Activated T-helper 1 cell treated with anti-CD3 and anti-CD28 coated beads, Interleukin-12 subunit alpha, Interleukin-12 subunit beta, Interleukin-2, Interleukin-4 antibody, amounts not matched to agents 30 ng/mL and 10 ng/mL and 1 ng/mL, durations not matched to agents 14 hours and 24 hours and 36 hours (primary cell): Measurements from ENCODE around the gene ARHGAP28. TPM values are rescaled to one million over a fixed set of nuclear protein-coding genes. Genes with fewer than 3 reads are reported as not detected.

Source experiments
- DNase-seq: peaks from one replicate; pipeline ENCODE4 v3.0.0; 2021; ENCODE audit warnings: low spot score
- H3K27ac Mint-ChIP-seq: one replicate; pipeline ENCODE4 v1.8.0; 2021; ENCODE audit warnings: mild to moderate bottlenecking, mixed read lengths
- H3K27me3 Mint-ChIP-seq: one replicate; pipeline ENCODE4 v1.8.0; 2022; ENCODE audit warnings: mild to moderate bottlenecking, moderate library complexity, mixed read lengths; ENCODE audit not compliant: insufficient read depth
- H3K36me3 Mint-ChIP-seq: one replicate; pipeline ENCODE4 v1.8.0; 2021; ENCODE audit warnings: low read depth, mixed read lengths
- H3K4me1 Mint-ChIP-seq: one replicate; pipeline ENCODE4 v1.8.0; 2021; ENCODE audit warnings: low read depth, mixed read lengths
- H3K4me3 Mint-ChIP-seq: one replicate; pipeline ENCODE4 v1.8.0; 2021; ENCODE audit warnings: mild to moderate bottlenecking, moderate library complexity, mixed read lengths
- H3K9me3 Mint-ChIP-seq: one replicate; pipeline ENCODE4 v1.8.0; 2021; ENCODE audit warnings: mixed read lengths
- intact Hi-C: fragments of 100-400 bp; cut with micrococcal nuclease; formaldehyde crosslinking; loops from one replicate; pipeline ENCODE4 v1.15.1; 2024
- total RNA-seq: library from RNA; stranded (reverse); gene quantifications from 2 replicates; pipeline ENCODE4 v1.2.3, GENCODE V29; 2022

ARHGAP28 gene, protein sequence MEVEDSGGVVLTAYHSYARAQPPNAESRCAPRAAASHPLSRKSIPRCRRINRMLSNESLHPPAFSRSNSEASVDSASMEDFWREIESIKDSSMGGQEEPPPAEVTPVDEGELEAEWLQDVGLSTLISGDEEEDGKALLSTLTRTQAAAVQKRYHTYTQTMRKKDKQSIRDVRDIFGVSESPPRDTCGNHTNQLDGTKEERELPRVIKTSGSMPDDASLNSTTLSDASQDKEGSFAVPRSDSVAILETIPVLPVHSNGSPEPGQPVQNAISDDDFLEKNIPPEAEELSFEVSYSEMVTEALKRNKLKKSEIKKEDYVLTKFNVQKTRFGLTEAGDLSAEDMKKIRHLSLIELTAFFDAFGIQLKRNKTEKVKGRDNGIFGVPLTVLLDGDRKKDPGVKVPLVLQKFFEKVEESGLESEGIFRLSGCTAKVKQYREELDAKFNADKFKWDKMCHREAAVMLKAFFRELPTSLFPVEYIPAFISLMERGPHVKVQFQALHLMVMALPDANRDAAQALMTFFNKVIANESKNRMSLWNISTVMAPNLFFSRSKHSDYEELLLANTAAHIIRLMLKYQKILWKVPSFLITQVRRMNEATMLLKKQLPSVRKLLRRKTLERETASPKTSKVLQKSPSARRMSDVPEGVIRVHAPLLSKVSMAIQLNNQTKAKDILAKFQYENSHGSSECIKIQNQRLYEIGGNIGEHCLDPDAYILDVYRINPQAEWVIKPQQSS
- not detected in 2 replicates for total RNA-seq

DNA sequence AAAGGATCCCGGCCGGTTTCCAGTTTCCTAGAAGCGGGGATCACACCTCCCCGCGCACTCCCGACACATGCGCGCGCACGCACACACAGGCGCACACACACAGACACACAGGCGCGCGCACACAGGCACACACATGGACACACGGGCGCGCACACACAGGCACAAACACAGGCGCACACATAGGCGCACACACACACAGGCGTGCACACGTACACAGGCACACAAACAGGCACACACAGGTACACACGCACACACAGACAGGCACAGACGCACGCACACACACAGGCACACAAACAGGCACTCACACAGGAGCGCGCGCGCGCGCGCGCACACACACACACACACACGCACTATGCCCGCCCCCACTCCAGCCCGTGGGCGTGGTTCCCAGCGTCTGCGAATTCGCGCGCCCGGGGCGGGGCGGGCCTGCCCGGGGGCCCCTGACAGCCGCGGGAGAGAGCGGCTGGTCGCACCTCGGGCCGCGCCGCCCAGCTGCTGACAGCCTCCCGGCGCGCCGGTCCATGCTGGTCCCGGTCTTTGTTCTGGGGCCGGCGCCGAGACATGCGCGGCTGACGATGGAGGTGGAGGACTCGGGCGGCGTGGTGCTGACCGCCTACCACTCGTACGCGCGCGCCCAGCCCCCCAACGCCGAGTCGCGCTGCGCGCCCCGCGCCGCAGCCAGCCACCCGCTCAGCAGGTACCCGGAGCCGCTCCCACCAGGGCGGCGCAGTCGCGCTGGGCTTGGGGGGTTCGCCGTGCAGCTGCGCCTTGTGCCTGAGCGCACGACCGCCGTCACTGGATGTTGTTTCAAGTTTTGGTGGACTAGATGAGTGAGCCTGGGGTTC is at the start of gene ARHGAP28:
TSS of gene ARHGAP28 (plus strand) at position 470 of the 845 bp plus-strand sequence. CDS start at position 576, 106 bp downstream.
- Mint-ChIP-seq H3K36me3 (no peaks in the 10 kb centered on the region), H3K4me3 (peak within 1 kb of the TSS; percentile 75), H3K27me3 (peaks cover 30% of the 10 kb centered on the region), H3K4me1 (no peaks in the 10 kb centered on the region), H3K9me3 (peaks cover 6% of the 10 kb centered on the region), H3K27ac (no peak within 1 kb of the TSS)
- no peak for DNase-seq
- intact Hi-C loops: no loop called here

DNA sequence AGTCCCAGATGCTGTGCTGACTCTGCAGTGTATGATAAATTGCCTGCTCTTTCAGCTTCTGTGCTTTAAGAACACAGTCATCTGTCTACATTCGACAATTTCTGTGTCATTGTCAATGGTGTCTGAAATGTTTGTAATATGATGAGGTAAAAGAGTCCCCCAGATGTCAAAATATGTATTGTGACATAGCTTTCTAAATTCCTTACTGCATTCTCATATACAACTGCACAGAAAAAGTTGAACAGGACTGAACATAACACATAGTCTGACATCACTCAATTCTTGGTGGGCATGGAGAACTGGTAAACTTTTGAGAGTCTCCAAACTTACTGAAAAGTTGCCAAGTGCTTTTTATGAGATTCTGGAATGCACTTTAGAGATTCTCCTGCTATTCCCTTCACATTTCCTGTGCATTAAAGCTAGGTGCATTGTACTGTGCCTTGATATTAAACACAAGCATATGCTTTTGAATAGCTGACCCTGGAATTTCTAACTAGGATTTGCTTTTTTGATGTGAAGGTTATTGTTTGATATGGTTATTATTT is 48.1 kb upstream of the ARHGAP28 start:
- intact Hi-C loops: no loop called here
- Mint-ChIP-seq H3K36me3 (no peaks in the 10 kb centered on the region), H3K27me3 (no peaks in the 10 kb centered on the region), H3K27ac (no peak overlapping the region), H3K9me3 (peaks cover 7% of the 10 kb centered on the region), H3K4me3 (no peak overlapping the region), H3K4me1 (no peaks in the 10 kb centered on the region)
- no peak for DNase-seq

DNA sequence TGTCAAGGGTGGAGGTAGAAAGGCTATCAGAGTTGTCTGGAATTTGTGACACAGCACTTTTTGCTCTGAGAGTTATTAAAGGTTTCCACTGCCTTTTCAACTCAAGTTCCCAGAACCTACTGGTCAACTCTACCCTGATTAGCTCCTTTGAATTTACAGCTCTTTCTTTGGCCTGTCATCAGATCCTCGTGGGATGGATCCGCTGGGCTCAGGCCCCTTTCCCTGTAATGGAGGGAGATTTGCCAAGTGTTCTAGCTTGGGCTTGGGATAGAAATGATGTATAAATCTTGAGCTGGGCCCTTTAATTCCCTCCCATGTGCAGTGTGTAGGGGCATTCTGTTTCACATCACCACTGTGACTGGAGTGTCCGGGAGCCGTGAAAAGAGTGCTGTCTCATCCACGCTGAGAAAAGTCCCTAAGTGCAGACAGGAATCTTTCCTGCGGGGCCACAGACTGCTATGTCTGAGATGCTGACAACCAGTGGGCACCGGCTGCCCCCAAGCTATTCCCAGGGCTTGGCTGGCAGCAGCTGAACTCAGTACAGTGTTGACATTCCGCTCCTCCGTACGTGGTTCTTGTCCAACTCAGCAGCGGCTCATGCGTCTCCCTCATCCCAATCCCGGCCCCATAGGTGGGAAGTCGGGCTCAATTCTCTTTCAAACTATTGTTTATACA is 46.9 kb upstream of the ARHGAP28 start:
- intact Hi-C loops: no loop called here
- Mint-ChIP-seq H3K4me3 (no peak overlapping the region), H3K9me3 (peaks cover 7% of the 10 kb centered on the region), H3K27ac (no peak overlapping the region), H3K36me3 (no peaks in the 10 kb centered on the region), H3K4me1 (no peaks in the 10 kb centered on the region), H3K27me3 (no peaks in the 10 kb centered on the region)
- no peak for DNase-seq

DNA sequence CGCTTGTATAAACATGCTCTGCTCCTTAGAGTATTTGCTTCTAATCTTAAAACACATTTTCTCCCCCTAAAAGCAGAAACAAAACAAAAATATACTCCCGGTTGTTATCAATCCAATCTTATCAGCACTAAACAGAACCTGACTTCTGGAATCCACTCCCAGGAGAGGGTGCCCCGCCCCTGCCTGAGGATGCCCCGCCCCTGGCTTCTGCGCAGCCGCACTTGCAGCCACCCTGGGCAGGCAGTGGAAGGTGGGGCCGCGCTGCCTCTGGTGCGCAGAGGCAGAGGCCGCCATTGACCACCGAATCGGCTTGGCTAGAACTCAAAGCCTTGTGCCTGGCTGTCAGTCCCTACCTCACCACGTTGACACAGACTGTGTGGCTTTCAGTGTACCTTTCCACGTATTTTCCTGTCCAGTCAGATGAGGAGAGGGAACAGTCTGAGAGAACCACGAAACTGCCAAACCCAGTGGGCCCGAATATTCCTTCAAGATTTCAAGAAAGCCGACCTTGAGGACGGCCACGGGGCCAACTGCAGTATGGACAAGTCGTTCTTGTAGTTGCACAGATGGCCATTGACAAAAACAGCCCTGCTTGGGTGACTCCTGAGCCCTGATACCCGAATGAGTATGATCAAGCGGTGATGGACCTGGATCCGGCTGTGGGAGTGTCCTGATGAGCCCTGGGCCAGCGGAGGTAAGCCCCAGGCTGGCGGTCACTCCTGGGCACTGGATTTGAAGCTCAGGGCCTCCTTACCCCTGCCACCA is 46.2 kb upstream of the ARHGAP28 start:
- no peak for DNase-seq
- Mint-ChIP-seq H3K9me3 (peaks cover 7% of the 10 kb centered on the region), H3K27ac (no peak overlapping the region), H3K4me1 (no peaks in the 10 kb centered on the region), H3K27me3 (no peaks in the 10 kb centered on the region), H3K4me3 (no peak overlapping the region), H3K36me3 (no peaks in the 10 kb centered on the region)
- intact Hi-C loops: no loop called here

DNA sequence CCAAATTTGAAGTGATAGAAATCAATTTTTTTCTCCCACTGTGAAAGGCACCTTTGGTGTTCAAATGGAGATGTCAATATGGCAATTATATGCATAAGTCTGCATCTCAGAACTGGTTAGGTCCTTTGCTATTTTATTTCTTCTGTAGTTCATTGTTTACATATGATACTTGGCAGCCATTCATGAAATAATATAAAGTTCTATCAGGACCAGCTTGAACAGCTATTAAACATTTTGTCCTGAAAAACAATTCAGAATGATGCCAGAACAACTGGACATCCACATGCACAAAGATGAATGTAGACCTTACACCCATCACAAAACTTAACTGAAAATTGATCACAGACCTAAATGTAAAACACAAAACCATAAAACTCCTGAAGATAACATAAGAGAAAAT is 41.8 kb upstream of the ARHGAP28 start:
- Mint-ChIP-seq H3K27ac (no peak overlapping the region), H3K9me3 (peaks cover 7% of the 10 kb centered on the region), H3K4me3 (no peak overlapping the region), H3K36me3 (no peaks in the 10 kb centered on the region), H3K4me1 (no peaks in the 10 kb centered on the region), H3K27me3 (no peaks in the 10 kb centered on the region)
- intact Hi-C loops: no loop called here
- DNase-seq: no peak

DNA sequence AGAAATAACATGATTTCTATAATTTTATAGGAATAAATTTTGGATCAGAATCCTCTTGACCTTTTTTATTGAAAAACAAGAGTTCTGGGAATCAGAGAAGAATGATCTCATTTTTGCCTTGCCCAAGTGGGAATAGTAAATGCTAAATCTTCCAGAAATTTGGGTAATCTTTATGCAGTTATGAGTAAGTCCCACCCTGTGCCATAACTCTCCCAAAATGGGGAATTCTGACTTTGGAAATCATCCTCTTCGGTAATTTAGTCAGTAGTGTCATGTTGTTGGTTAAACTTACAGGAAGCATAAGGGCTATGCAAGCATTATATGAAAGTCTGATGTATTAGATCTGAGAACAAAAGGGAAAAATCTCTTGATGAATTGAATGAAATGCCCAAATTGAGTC is 20.6 kb upstream of the ARHGAP28 start:
- no peak for DNase-seq
- intact Hi-C loops: no loop called here
- Mint-ChIP-seq H3K9me3 (peaks cover 5% of the 10 kb centered on the region), H3K27ac (no peak overlapping the region), H3K36me3 (no peaks in the 10 kb centered on the region), H3K27me3 (no peaks in the 10 kb centered on the region), H3K4me1 (no peaks in the 10 kb centered on the region), H3K4me3 (no peak overlapping the region)

DNA sequence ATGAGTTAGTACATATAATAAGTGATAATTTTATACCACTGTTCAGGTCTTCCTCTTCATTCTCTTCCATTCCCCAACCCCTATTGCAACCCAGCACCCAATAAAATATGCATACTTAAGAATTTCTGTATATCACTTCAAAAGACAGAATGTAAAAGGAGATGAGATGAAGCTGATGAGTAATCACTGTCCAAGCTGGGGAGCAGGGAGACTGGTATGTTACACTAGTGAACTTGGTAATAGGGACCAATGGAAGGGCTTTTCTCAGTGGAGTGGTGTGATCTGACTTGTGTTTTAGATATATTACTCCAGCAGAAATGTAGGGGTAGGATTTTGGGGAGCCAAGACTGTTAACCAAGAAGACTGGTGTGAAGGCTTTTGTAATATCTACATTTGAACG is 18.0 kb upstream of the ARHGAP28 start:
- H3K27ac Mint-ChIP-seq: no peak overlapping the region

DNA sequence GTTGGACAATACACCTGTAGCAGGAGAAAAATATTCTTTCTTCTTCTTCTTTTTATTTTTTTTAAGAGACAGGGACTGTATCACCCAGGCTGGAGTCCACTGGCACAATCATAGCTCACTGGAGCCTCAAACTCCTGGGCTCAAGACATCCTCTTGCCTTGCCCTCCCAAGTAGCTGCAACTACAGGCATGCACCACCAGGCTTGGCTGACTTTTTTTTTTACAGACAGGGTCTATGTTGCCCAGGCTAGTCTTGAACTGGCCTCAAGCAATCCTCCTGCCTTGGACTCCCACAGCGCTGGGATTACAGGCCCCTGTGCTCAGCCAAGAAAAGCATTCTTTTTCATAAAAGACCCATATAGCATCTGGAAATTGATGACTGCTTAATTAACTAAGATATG is 17.1 kb upstream of the ARHGAP28 start:
- H3K27me3 Mint-ChIP-seq: no peaks in the 10 kb centered on the region
- H3K36me3 Mint-ChIP-seq: no peaks in the 10 kb centered on the region
- no peak overlapping the region for H3K4me3 Mint-ChIP-seq
- no peaks in the 10 kb centered on the region for H3K9me3 Mint-ChIP-seq
- DNase-seq: no peak
- H3K27ac Mint-ChIP-seq: no peak overlapping the region
- H3K4me1 Mint-ChIP-seq: no peaks in the 10 kb centered on the region
- intact Hi-C loops: no loop called here

More for the DNA sequence above, 18.0 kb upstream of the ARHGAP28 start:
- peaks cover 5% of the 10 kb centered on the region for H3K9me3 Mint-ChIP-seq
- no peak overlapping the region for H3K4me3 Mint-ChIP-seq
- no peaks in the 10 kb centered on the region for H3K36me3 Mint-ChIP-seq
- no peaks in the 10 kb centered on the region for H3K27me3 Mint-ChIP-seq
- DNase-seq: no peak
- intact Hi-C loops: no loop called here
- H3K4me1 Mint-ChIP-seq: no peaks in the 10 kb centered on the region

DNA sequence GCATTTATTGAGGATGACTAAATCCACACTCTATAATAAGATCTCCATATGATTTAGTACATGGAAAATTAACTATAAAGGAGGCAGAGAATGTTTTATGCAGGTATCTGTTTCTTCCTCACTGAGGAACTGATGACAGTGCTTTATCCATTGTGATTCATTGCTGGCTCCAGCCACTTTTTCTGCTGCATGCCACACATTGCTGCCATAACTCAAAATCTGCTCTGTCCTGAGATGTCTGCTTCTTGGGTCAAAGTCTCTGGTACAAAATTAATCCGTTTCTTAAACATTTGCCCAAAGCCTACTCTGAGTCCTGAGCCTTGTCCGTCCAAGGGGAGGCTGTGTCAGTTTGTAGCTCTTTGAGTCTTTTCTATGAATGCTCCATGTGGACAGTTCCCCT is 15.5 kb upstream of the ARHGAP28 start:
- no peak overlapping the region for H3K4me3 Mint-ChIP-seq
- intact Hi-C loops: no loop called here
- no peaks in the 10 kb centered on the region for H3K4me1 Mint-ChIP-seq
- H3K27ac Mint-ChIP-seq: no peak overlapping the region
- H3K36me3 Mint-ChIP-seq: no peaks in the 10 kb centered on the region
- peaks cover 3% of the 10 kb centered on the region for H3K9me3 Mint-ChIP-seq
- no peak for DNase-seq
- no peaks in the 10 kb centered on the region for H3K27me3 Mint-ChIP-seq

DNA sequence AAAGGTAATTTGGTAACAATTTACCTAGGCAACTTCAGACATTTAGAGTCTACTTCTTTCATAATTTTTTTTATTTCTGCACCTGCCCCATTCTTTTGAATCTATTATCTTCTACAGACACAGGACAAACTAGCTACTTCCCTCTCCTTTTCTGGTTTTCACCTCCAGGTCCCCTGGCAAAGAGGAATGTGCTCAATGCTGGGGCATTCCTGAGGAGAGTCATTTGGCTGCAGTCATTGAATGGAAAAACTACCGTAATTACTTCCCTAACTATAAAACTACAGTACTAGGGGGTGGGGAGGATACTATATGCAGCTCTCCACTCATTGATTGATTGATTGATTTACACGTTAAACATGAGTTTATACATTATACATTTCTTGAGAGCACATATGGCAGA is 11.2 kb upstream of the ARHGAP28 start:
- H3K9me3 Mint-ChIP-seq: peaks cover 3% of the 10 kb centered on the region
- H3K36me3 Mint-ChIP-seq: no peaks in the 10 kb centered on the region
- H3K4me1 Mint-ChIP-seq: no peaks in the 10 kb centered on the region
- H3K27ac Mint-ChIP-seq: no peak overlapping the region
- H3K4me3 Mint-ChIP-seq: no peak overlapping the region
- intact Hi-C loops: no loop called here
- no peak for DNase-seq
- H3K27me3 Mint-ChIP-seq: no peaks in the 10 kb centered on the region

DNA sequence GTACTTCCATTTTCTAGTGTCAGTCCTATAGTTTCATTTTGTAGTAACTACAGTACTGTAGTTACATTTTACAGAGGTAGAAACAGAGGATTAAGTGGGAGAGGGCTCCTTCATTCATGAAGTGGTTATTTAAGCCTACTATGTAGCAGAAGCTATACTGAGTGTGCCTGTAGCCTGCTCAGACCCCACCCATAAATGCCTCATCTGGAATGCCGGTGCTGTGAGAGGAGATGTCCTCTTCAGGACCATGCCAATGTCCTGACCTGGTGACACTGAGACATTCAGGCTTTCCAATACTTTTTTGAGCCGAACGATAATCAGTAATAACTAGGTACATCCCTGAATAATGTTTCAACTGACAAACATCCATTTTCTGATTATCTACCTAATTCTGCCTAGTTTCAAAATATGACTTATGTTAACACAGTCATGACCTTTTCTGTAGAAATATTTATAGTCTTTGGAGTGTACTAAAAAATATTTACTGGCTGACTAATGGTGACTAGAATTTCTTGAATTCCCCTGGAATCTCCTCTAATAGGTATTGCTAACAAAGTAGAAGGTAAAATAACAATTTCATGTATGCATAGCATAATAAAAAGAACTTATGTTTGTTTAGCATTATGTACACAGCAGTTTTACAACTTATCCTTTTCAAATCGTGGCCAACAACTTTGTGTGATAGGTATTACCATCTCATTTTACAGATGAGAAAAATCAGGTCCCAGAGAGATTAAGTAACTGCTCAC is 10.2 kb upstream of the ARHGAP28 start:
- no peak for DNase-seq
- H3K27ac Mint-ChIP-seq: no peak overlapping the region
- no peak overlapping the region for H3K4me3 Mint-ChIP-seq
- no peaks in the 10 kb centered on the region for H3K27me3 Mint-ChIP-seq
- no peaks in the 10 kb centered on the region for H3K4me1 Mint-ChIP-seq
- no peaks in the 10 kb centered on the region for H3K36me3 Mint-ChIP-seq
- peaks cover 3% of the 10 kb centered on the region for H3K9me3 Mint-ChIP-seq
- intact Hi-C loops: no loop called here
